Activated B cell treated with CpG ODN at 0.5 μM for 24 hours (primary cell): ENCODE data around the gene MTCH2. TPM values are rescaled to one million over a fixed set of nuclear protein-coding genes. Genes with fewer than 3 reads are reported as not detected.

Source experiments
- ATAC-seq: fragments of 200-7000 bp; cut with Tn5 transposase; one replicate; pipeline ENCODE4 v1.10.0; 2021; ENCODE audit warnings: low read depth, mild to moderate bottlenecking, moderate library complexity
- CTCF ChIA-PET: fragments of 350-600 bp; sonication (Branson Sonifier 250); formaldehyde crosslinking; loops from one replicate; lab custom pipeline; 2021; ENCODE audit warnings: antibody characterized with exemption; lab: Charles Lee
- POLR2A ChIA-PET: fragments of 350-600 bp; sonication (Branson Sonifier 250); formaldehyde crosslinking; loops from one replicate; lab custom pipeline; 2021; ENCODE audit warnings: antibody characterized with exemption; lab: Charles Lee
- DNase-seq: peaks from one replicate; pipeline ENCODE4 v3.0.0; 2022
- H3K27ac Mint-ChIP-seq: one replicate; pipeline ENCODE4 v1.8.0; 2020; ENCODE audit warnings: mixed read lengths
- H3K27me3 Mint-ChIP-seq: one replicate; pipeline ENCODE4 v1.8.0; 2021; ENCODE audit warnings: mixed read lengths
- H3K36me3 Mint-ChIP-seq: one replicate; pipeline ENCODE4 v1.8.0; 2021; ENCODE audit warnings: low read depth, mixed read lengths
- H3K4me1 Mint-ChIP-seq: one replicate; pipeline ENCODE4 v1.8.0; 2021; ENCODE audit warnings: mixed read lengths
- H3K4me3 Mint-ChIP-seq: one replicate; pipeline ENCODE4 v1.8.0; 2020; ENCODE audit warnings: mild to moderate bottlenecking, mixed read lengths
- H3K9me3 Mint-ChIP-seq: one replicate; pipeline ENCODE4 v1.8.0; 2020; ENCODE audit warnings: mixed read lengths
- CTCF ChIP-seq: fragments of 200-600 bp; IDR thresholded peaks from one replicate; pipeline ENCODE4 v1.8.0; 2022; ENCODE audit warnings: antibody characterized with exemption, mild to moderate bottlenecking
- intact Hi-C: fragments of 100-400 bp; cut with micrococcal nuclease; formaldehyde crosslinking; loops from one replicate; pipeline ENCODE4 v1.15.1; 2024
- total RNA-seq: library from RNA; stranded (reverse); gene quantifications from 2 replicates; pipeline ENCODE4 v1.2.3, GENCODE V29; 2022

Gene MTCH2
- total RNA-seq, 1 donor from 2014 or later: 73.3 TPM

- no peak overlapping the region for H3K4me3 Mint-ChIP-seq
Observed at GRCh38 chr11:47620836-47621378, 21.5 kb downstream of the MTCH2 start.

GRCh38 chr11:47617417-47617809 lies 24.9 kb downstream of the MTCH2 start:
- H3K4me3 Mint-ChIP-seq: no peak overlapping the region
- H3K36me3 Mint-ChIP-seq: peaks cover 41% of the 10 kb centered on the region
- H3K9me3 Mint-ChIP-seq: no peaks in the 10 kb centered on the region
- H3K27ac Mint-ChIP-seq: no peak overlapping the region
- intact Hi-C loops: no loop called here
- no peak for TF ChIP-seq CTCF
- ChIA-PET CTCF (no interaction called here), POLR2A (no interaction called here)
- H3K4me1 Mint-ChIP-seq: no peaks in the 10 kb centered on the region
- no peaks in the 10 kb centered on the region for H3K27me3 Mint-ChIP-seq
- ATAC-seq: no peak
- DNase-seq: no peak

More at GRCh38 chr11:47620836-47621378, 21.5 kb downstream of the MTCH2 start:
- peaks cover 67% of the 10 kb centered on the region for H3K36me3 Mint-ChIP-seq
- no peak overlapping the region for H3K27ac Mint-ChIP-seq
- intact Hi-C loops: no loop called here
- DNase-seq: no peak
- ATAC-seq: no peak
- H3K27me3 Mint-ChIP-seq: no peaks in the 10 kb centered on the region
- no peak for TF ChIP-seq CTCF
- POLR2A ChIA-PET: interaction anchor here (0.6 to 0.7 kb wide), 3 partner anchors 9 to 19 kb away, joined by 3 read pairs; no protein-coding TSS in a partner anchor
- H3K9me3 Mint-ChIP-seq: no peaks in the 10 kb centered on the region
- no peaks in the 10 kb centered on the region for H3K4me1 Mint-ChIP-seq
- CTCF ChIA-PET: no interaction called here

- intact Hi-C loops: no loop called here
- peaks cover 36% of the 10 kb centered on the region for H3K36me3 Mint-ChIP-seq
- ChIA-PET POLR2A (no interaction called here), CTCF (no interaction called here)
- no peaks in the 10 kb centered on the region for H3K27me3 Mint-ChIP-seq
- no peak overlapping the region for H3K4me3 Mint-ChIP-seq
- no peak for DNase-seq
- H3K27ac Mint-ChIP-seq: no peak overlapping the region
- peaks cover 2% of the 10 kb centered on the region for H3K4me1 Mint-ChIP-seq
- no peak for TF ChIP-seq CTCF
- ATAC-seq: no peak
- no peaks in the 10 kb centered on the region for H3K9me3 Mint-ChIP-seq
Observed at GRCh38 chr11:47616726-47617416, 25.5 kb downstream of the MTCH2 start.

- no peak for TF ChIP-seq CTCF
- CTCF ChIA-PET: no interaction called here
Observed at GRCh38 chr11:47615249-47615648, 27.1 kb downstream of the MTCH2 start.

GRCh38 chr11:47611348-47611794 lies 31.0 kb downstream of the MTCH2 start:
- peaks cover 12% of the 10 kb centered on the region for H3K4me1 Mint-ChIP-seq

More at GRCh38 chr11:47615249-47615648, 27.1 kb downstream of the MTCH2 start:
- Mint-ChIP-seq H3K27me3 (no peaks in the 10 kb centered on the region), H3K4me3 (no peak overlapping the region), H3K9me3 (no peaks in the 10 kb centered on the region), H3K27ac (no peak overlapping the region), H3K36me3 (peaks cover 21% of the 10 kb centered on the region), H3K4me1 (peaks cover 12% of the 10 kb centered on the region)
- DNase-seq (no peak), ATAC-seq (no peak)
- intact Hi-C loops: no loop called here
- POLR2A ChIA-PET: no interaction called here

More at GRCh38 chr11:47611348-47611794, 31.0 kb downstream of the MTCH2 start:
- intact Hi-C loops: no loop called here
- Mint-ChIP-seq H3K4me3 (peak overlapping the region; percentile 35), H3K36me3 (no peaks in the 10 kb centered on the region), H3K27ac (peak overlapping the region; percentile 36), H3K9me3 (no peaks in the 10 kb centered on the region), H3K27me3 (no peaks in the 10 kb centered on the region)
- ChIA-PET POLR2A (interaction anchor here (0.6 to 1.1 kb wide), 2 partner anchors 10 to 33 kb away, joined by 3 to 4 read pairs; partner anchors contain the start of genes KBTBD4 and NDUFS3), CTCF (no interaction called here)
- TF ChIP-seq CTCF: no peak
- ATAC-seq (peak; percentile 81), DNase-seq (no peak)
